NCI-H1694 treated with DMSO at 0.1 percent for 48 hours (cell line): ENCODE results near the gene PDZD4.
"Not testable (repeated sequence)": the region's sequence is repeated elsewhere in the genome, so short reads cannot be mapped to it uniquely, and the experiment has no call there.

Source experiments
- DNase-seq: peaks from one replicate; lab custom pipeline; 2025; lab: John Stamatoyannopoulos, UW

The PDZD4 gene

GRCh38 chrX:153844509-153845082 lies 14.3 kb upstream of the PDZD4 start:
- DNase-seq = no peak

GRCh38 chrX:153836921-153837320 lies 6.6 kb upstream of the PDZD4 start:
- no peak for DNase-seq

GRCh38 chrX:153832728-153833127 lies 2.4 kb upstream of the PDZD4 start:
- DNase-seq = no peak

- no peak for DNase-seq
Observed at GRCh38 chrX:153831429-153832150, 1.2 kb upstream of the PDZD4 start.

GRCh38 chrX:153830640-153831428 lies 490 bp upstream of the PDZD4 start:
- no peak for DNase-seq

GRCh38 chrX:153829549-153829798 lies 870 bp downstream of the PDZD4 start:
- no peak for DNase-seq

GRCh38 chrX:153828723-153829548 lies 1.4 kb downstream of the PDZD4 start:
- peak; percentile 8 for DNase-seq

GRCh38 chrX:153828308-153828707 lies 2.0 kb downstream of the PDZD4 start:
- DNase-seq = no peak

GRCh38 chrX:153827903-153828302 lies 2.4 kb downstream of the PDZD4 start:
- DNase-seq = no peak

GRCh38 chrX:153827016-153827415 lies 3.3 kb downstream of the PDZD4 start:
- no peak for DNase-seq

- DNase-seq = no peak
Observed at GRCh38 chrX:153825042-153825441, 5.3 kb downstream of the PDZD4 start.

- no peak for DNase-seq
Observed at GRCh38 chrX:153824348-153824747, 6.0 kb downstream of the PDZD4 start.

GRCh38 chrX:153821066-153821465 lies 9.3 kb downstream of the PDZD4 start:
- DNase-seq = no peak

GRCh38 chrX:153820601-153821000 lies 9.7 kb downstream of the PDZD4 start:
- peak; percentile 15 for DNase-seq

- no peak for DNase-seq
Observed at GRCh38 chrX:153819384-153820040, 10.8 kb downstream of the PDZD4 start.

- DNase-seq = no peak
Observed at GRCh38 chrX:153818571-153819383, 11.6 kb downstream of the PDZD4 start.

GRCh38 chrX:153818064-153818463 lies 12.3 kb downstream of the PDZD4 start:
- not testable (repeated sequence) for DNase-seq

GRCh38 chrX:153816831-153817690 lies 13.3 kb downstream of the PDZD4 start:
- DNase-seq = no peak

- DNase-seq = no peak
Observed at GRCh38 chrX:153814591-153815315, 15.6 kb downstream of the PDZD4 start.
